GM19463 (cell line): ENCODE measurements around the gene LIN52.
"Not testable (repeated sequence)": the region's sequence is repeated elsewhere in the genome, so short reads cannot be mapped to it uniquely, and the experiment has no call there.

Experiments used
- ATAC-seq: cut with Tn5 transposase; IDR thresholded peaks from one replicate; pipeline ENCODE4 v1.9.1; 2021; ENCODE audit warnings: mild to moderate bottlenecking, moderate library complexity; ENCODE audit not compliant: unreplicated experiment

The LIN52 gene

GRCh38 chr14:74105381-74105780, 20.6 kb downstream of the LIN52 start:
- no peak for ATAC-seq

- no peak for ATAC-seq
Observed at GRCh38 chr14:74109369-74109768, 24.6 kb downstream of the LIN52 start.

DNA sequence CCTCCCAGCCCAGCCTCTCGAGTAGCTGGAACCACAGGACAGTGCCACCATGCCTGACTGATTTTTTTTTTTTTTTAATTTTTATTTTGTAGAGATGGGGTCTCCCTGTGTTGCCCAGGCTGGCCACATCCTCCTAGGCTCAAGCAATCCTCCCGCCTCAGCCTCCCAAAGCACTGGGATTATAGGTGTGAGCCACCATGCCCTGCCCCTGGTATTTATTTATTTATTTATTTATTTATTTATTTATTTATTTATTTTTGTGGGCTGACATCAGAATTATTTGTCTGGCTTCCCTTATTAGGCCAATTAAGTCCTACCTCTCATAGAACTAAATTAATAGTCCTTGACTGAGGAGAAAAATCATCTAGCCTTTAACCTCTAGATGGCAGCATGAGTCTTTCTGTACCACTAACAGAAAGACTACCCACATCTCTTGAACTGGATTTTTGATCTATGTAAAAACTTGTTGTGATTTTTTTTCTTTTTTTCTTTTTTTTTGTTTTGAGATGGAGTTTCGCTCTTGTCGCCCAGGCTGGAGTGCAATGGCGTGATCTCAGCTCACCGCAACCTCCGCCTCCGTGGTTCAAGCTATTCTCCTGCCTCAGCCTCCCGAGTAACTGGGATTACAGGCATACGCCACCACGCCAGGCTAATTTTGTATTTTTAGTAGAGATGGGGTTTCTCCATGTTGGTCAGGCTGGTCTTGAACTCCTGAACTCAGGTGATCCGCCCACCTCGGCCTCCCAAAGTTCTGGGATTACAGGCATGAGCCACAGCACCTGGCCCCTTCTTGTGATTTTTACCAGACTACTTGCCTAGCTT, 26.9 kb downstream of the LIN52 start:
- not testable (repeated sequence) for ATAC-seq

GRCh38 chr14:74125487-74125886, 40.7 kb downstream of the LIN52 start:
- ATAC-seq: not testable (repeated sequence)

DNA sequence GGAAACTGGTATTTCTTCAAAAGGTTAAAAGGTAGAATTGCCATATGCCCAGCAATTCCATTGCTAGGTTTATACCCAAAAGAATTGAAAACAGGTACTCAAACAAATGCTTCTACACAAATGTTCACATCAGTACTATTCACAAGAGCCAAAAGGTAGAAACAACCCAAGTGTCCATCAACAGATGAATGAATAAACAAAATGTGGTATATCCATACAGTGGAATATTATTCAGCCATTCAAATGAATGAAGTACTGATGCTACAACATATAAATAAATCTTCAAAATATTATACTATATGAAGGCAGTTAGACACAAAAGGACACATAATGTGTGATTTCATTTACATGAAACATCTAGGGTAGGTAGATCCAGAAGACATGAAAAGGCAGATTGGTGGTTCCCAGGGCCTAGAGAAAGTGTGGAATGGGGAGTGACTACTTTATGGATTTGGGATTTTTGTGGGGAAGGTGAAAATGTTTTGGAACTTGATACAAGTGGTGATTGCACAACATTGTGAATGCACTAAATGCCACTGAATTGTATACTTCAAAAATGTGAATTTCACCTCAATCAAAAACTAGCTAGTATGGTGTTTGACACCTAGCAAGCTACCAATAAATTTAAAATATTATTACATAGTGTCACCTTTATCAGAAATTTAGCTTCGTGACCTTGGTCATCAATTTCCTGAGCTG, 41.7 kb downstream of the LIN52 start:
- no peak for ATAC-seq

GRCh38 chr14:74127634-74128033, 42.9 kb downstream of the LIN52 start:
- no peak for ATAC-seq

DNA sequence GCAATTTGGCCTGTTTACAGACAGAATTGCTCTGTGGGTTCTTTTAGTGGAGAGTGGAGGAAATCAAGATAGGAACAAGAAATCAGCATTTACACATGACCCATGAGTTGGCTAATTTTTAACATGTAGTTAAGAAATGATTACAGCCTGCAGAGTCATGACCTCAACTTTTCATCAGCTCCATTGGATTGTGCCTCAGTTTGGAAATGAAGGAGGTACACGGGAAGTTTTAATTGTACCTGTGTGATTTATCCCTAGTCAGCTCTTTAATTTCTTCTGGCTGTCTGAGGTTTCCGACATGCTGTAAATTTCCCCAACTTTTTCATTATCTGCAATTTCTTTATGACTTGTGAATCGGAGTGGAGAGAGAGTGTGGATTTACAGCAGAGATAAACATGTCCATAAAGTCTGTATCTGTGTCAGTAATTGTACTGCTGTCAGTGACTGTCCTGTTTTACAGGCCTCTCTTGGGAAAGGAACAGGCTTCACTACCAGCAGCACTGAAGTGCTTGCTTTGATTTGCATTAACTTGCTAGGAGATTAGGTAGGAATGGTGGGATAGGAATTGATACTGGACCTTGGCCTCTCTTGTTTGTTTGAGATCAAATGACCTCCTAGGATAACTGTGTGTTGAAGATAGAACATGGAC, 49.2 kb downstream of the LIN52 start:
- no peak for ATAC-seq

DNA sequence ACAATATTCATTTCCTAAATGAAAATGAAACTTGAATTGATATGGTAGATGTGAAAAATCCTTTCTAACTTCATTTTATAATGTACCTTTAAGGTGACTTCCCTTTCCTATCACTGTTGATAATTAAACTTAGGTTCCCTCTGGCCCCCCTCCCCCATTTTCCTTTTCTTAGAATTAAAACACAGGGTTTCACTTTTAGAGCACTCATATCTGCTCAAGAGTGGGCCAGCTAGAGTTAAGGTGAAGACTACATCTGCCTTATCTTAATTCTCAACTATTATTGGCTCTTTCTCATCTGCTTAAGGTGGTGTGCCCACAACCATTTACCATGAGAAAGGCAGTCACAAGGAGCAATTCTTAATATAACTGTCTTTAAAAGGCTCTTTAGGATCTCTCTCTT, 49.7 kb downstream of the LIN52 start:
- no peak for ATAC-seq

DNA sequence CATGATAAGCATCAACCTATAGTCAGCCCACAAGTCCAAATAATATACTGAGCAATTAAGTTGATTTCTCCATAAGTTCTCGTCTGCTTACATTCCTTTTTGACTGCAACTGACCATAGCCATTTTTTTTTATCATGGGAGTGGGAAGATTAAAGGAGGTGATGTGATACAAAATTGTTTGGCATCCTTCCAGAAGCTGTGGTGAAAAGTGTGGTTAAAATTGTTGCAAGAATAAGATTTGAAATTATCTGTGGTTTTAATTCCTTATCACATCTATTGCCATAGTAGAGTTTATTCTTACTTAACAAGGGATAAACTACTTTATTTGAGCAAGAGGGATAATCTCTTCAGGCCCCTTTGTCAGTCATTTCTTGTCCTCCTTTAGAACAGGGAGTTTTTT, 50.7 kb downstream of the LIN52 start:
- no peak for ATAC-seq

- peak; percentile 78 for ATAC-seq
Observed at GRCh38 chr14:74140374-74140850, 55.7 kb downstream of the LIN52 start.

GRCh38 chr14:74141703-74142102, 56.9 kb downstream of the LIN52 start:
- ATAC-seq: no peak

GRCh38 chr14:74142523-74142922, 57.8 kb downstream of the LIN52 start:
- no peak for ATAC-seq

DNA sequence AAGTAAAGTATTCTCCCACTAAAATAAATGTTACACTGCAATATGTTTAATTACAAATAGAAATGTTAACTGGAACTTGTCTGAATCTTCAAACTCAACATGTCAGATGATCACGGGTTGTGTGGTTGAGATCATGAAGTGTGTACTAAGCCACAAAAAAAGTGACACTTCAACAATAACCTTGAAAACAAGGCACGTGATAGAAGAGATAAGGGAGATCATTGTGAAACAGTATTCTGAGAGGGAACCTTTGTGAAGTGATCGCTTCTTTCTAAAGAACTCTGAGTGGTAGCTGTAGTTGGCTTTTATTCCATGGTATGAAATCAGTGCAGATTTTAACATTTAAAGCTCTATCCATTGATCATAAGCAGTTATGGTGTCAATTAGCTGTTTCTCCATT, 60.0 kb downstream of the LIN52 start:
- no peak for ATAC-seq

GRCh38 chr14:74147571-74147970, 62.8 kb downstream of the LIN52 start:
- no peak for ATAC-seq

DNA sequence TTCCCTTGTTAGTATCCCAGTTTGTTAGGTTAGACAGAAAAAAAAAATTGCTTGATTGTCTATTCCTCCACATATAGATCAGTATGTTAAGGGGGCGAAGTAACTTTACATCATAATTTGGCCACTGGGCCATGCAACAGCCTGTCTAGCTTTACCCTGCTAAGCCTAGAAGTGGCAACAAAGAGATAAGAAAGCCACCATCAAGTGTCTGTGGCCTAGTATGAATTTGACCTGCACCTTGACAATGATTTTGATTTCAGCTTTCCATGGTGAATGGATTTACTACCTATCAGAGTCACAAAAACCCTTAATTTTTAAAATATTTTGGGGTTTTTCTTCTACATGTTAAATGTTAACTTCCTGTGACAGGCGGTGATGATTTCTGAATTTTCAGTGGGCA, 63.9 kb downstream of the LIN52 start:
- ATAC-seq: no peak

- no peak for ATAC-seq
Observed at GRCh38 chr14:74155287-74155686, 70.5 kb downstream of the LIN52 start.

DNA sequence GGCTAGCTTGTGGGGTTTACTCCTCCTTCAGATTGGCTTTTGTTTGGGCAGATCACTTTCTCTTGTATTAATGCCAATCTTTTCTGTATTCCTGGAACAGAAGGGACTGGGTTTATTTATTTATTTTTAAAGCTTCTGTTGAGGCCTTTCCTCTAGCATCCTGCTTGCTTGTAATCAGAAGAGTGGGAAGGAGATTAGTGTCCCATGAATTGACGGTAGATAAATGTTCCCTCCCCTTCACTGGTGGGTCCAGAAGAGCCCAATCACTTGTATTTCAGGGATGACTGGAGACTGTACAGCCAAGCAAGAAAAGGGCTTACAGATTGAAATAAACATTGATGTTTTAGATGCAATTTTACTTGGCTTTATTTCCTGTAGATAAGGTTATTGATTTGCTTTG, 71.0 kb downstream of the LIN52 start:
- no peak for ATAC-seq

GRCh38 chr14:74160763-74161162, 76.0 kb downstream of the LIN52 start:
- ATAC-seq: no peak

- no peak for ATAC-seq
Observed at GRCh38 chr14:74161526-74162158, 76.9 kb downstream of the LIN52 start.

- ATAC-seq: no peak
Observed at GRCh38 chr14:74169906-74170305, 85.2 kb downstream of the LIN52 start.

GRCh38 chr14:74176400-74176793, 91.6 kb downstream of the LIN52 start:
- ATAC-seq: no peak
